HG02970 (cell line): ENCODE data around the gene ETV6.
"Not testable (repeated sequence)": the region's sequence is repeated elsewhere in the genome, so short reads cannot be mapped to it uniquely, and the experiment has no call there.

ENCODE experiments used
- ATAC-seq: cut with Tn5 transposase; IDR thresholded peaks from one replicate; pipeline ENCODE4 v1.9.1; 2021; ENCODE audit warnings: mild to moderate bottlenecking, moderate library complexity, moderate number of reproducible peaks; ENCODE audit not compliant: unreplicated experiment, low FRiP score

ETV6 gene

GRCh38 chr12:11666131-11667050, 16.9 kb downstream of the ETV6 start:
- no peak for ATAC-seq

- no peak for ATAC-seq
Observed at GRCh38 chr12:11667171-11667570, 17.7 kb downstream of the ETV6 start.

- ATAC-seq = no peak
Observed at GRCh38 chr12:11668611-11669010, 19.1 kb downstream of the ETV6 start.

- no peak for ATAC-seq
Observed at GRCh38 chr12:11669348-11669747, 19.9 kb downstream of the ETV6 start.

- no peak for ATAC-seq
Observed at GRCh38 chr12:11672256-11673191, 23.1 kb downstream of the ETV6 start.

GRCh38 chr12:11673666-11674461, 24.4 kb downstream of the ETV6 start:
- no peak for ATAC-seq

- no peak for ATAC-seq
Observed at GRCh38 chr12:11674894-11675390, 25.5 kb downstream of the ETV6 start.

GRCh38 chr12:11676052-11676451, 26.6 kb downstream of the ETV6 start:
- no peak for ATAC-seq

GRCh38 chr12:11677093-11677492, 27.6 kb downstream of the ETV6 start:
- ATAC-seq = no peak

GRCh38 chr12:11677752-11678151, 28.3 kb downstream of the ETV6 start:
- no peak for ATAC-seq

GRCh38 chr12:11678781-11679180, 29.3 kb downstream of the ETV6 start:
- ATAC-seq = no peak

GRCh38 chr12:11681207-11681606, 31.7 kb downstream of the ETV6 start:
- no peak for ATAC-seq

- ATAC-seq = not testable (repeated sequence)
Observed at GRCh38 chr12:11681695-11682094, 32.2 kb downstream of the ETV6 start.

- ATAC-seq = no peak
Observed at GRCh38 chr12:11684393-11684792, 34.9 kb downstream of the ETV6 start.

- ATAC-seq = no peak
Observed at GRCh38 chr12:11684811-11685210, 35.3 kb downstream of the ETV6 start.

- ATAC-seq = no peak
Observed at GRCh38 chr12:11685316-11685715, 35.8 kb downstream of the ETV6 start.

- no peak for ATAC-seq
Observed at GRCh38 chr12:11685716-11686115, 36.2 kb downstream of the ETV6 start.

- ATAC-seq = no peak
Observed at GRCh38 chr12:11686120-11686519, 36.6 kb downstream of the ETV6 start.

GRCh38 chr12:11687528-11687927, 38.1 kb downstream of the ETV6 start:
- ATAC-seq = no peak

- no peak for ATAC-seq
Observed at GRCh38 chr12:11688379-11688778, 38.9 kb downstream of the ETV6 start.
